Suprapubic skin (tissue), 4 donors: Measurements from ENCODE around the gene SLC16A14.

ENCODE experiments used
- CTCF ChIP-seq, 2 donors: fragments of 200-600 bp in 1 of 2; fragments of 450-650 bp in 1 of 2; sonication (generic) in 1 of 2; IDR thresholded peaks; one replicate each; pipeline ENCODE4 v1.5.1; 2016 to 2019; ENCODE audit warnings: antibody characterized with exemption in 2 of 2, mild to moderate bottlenecking in 1 of 2, moderate library complexity in 1 of 2
- EP300 ChIP-seq: sonication (generic); formaldehyde crosslinking; IDR thresholded peaks from one replicate; pipeline ENCODE4 v1.6.1; 2017; ENCODE audit warnings: antibody characterized with exemption
- POLR2A ChIP-seq, 2 donors: fragments of 450-650 bp; IDR thresholded peaks; one replicate each; pipeline ENCODE4 v1.6.1; 2017; ENCODE audit warnings: antibody characterized with exemption in 2 of 2, mild to moderate bottlenecking in 2 of 2, moderate library complexity in 2 of 2
- POLR2AphosphoS5 ChIP-seq, 3 donors: sonication (generic); formaldehyde crosslinking; IDR thresholded peaks; one replicate each; pipeline ENCODE4 v1.6.1; 2017; ENCODE audit warnings: antibody characterized with exemption in 3 of 3

- TF ChIP-seq POLR2AphosphoS5 (IDR thresholded peaks at IDR 0.05) (no peak), POLR2A (IDR thresholded peaks at IDR 0.05) (no peak), CTCF (IDR thresholded peaks at IDR 0.05) (no peak), EP300 (no peak)
Observed at GRCh38 chr2:230016844-230017243, 51.9 kb downstream of the SLC16A14 start.
